Activated CD4-positive, alpha-beta memory T cell treated with anti-CD3 and anti-CD28 coated beads, Interleukin-2, amount 10 ng/mL, durations not matched to agents 7 days and 5 days (primary cell): ENCODE results near the gene SMDT1. TPM values are rescaled to one million over a fixed set of nuclear protein-coding genes. Genes with fewer than 3 reads are reported as not detected.
"Not testable (repeated sequence)": the region's sequence is repeated elsewhere in the genome, so short reads cannot be mapped to it uniquely, and the experiment has no call there.

Experiments used
- CTCF ChIA-PET: fragments of 350-600 bp; sonication (Branson Sonifier 250); formaldehyde crosslinking; loops from one replicate; lab custom pipeline; 2021; ENCODE audit warnings: antibody characterized with exemption, inconsistent platforms; lab: Charles Lee
- POLR2A ChIA-PET: fragments of 350-600 bp; sonication (Branson Sonifier 250); formaldehyde crosslinking; loops from one replicate; lab custom pipeline; 2021; ENCODE audit warnings: antibody characterized with exemption; lab: Charles Lee
- DNase-seq: peaks from one replicate; pipeline ENCODE4 v3.0.0-alpha.2; 2020
- H3K27ac Mint-ChIP-seq: one replicate; pipeline ENCODE4 v1.8.0; 2021; ENCODE audit warnings: mild to moderate bottlenecking, mixed read lengths
- H3K27me3 Mint-ChIP-seq: one replicate; pipeline ENCODE4 v1.8.0; 2021; ENCODE audit warnings: mixed read lengths
- H3K36me3 Mint-ChIP-seq: one replicate; pipeline ENCODE4 v1.8.0; 2021; ENCODE audit warnings: low read depth, mixed read lengths
- H3K4me1 Mint-ChIP-seq: one replicate; pipeline ENCODE4 v1.8.0; 2021; ENCODE audit warnings: mixed read lengths
- H3K4me3 Mint-ChIP-seq: one replicate; pipeline ENCODE4 v1.8.0; 2021; ENCODE audit warnings: mild to moderate bottlenecking, mixed read lengths
- H3K9me3 Mint-ChIP-seq: one replicate; pipeline ENCODE4 v1.8.0; 2021; ENCODE audit warnings: mixed read lengths
- total RNA-seq, 2 experiments: library from RNA; stranded (reverse); gene quantifications; one replicate each; pipeline ENCODE4 v1.2.3, GENCODE V29; 2021

The SMDT1 gene
- total RNA-seq, 2 experiments from 2014 or later: 92.7 to 98.1 TPM

- Mint-ChIP-seq H3K9me3 (peaks cover 10% of the 10 kb centered on the region), H3K4me3 (peak overlapping the region; percentile 99), H3K36me3 (peaks cover 30% of the 10 kb centered on the region), H3K27ac (peak overlapping the region; percentile 99), H3K4me1 (peaks cover 31% of the 10 kb centered on the region), H3K27me3 (no peaks in the 10 kb centered on the region)
- CTCF ChIA-PET: interaction anchor here (0.7 to 4.2 kb wide), 34 partner anchors 7 to 394 kb away, joined by 3 to 47 read pairs (median 6); partner anchors contain the start of genes CENPM, NAGA, SEPTIN3 and SMDT1
- DNase-seq: no peak
- POLR2A ChIA-PET: interaction anchor here (0.5 to 4.9 kb wide), 36 partner anchors 12 to 524 kb away, joined by 3 to 185 read pairs (median 6); partner anchors contain the start of genes CENPM, MEI1, NAGA and POLDIP3
Observed at GRCh38 chr22:42091455-42091782, 11.9 kb downstream of the SMDT1 start.

GRCh38 chr22:42101199-42101598, 21.7 kb downstream of the SMDT1 start:
- POLR2A ChIA-PET: interaction anchor here (0.9 kb wide), 1 partner anchor 11 kb away, joined by 5 read pairs; the partner anchor contains the start of gene NDUFA6
- Mint-ChIP-seq H3K9me3 (peaks cover 29% of the 10 kb centered on the region), H3K4me3 (no peak overlapping the region), H3K4me1 (no peaks in the 10 kb centered on the region), H3K36me3 (peaks cover 34% of the 10 kb centered on the region), H3K27ac (no peak overlapping the region), H3K27me3 (no peaks in the 10 kb centered on the region)
- no peak for DNase-seq
- CTCF ChIA-PET: no interaction called here

DNA sequence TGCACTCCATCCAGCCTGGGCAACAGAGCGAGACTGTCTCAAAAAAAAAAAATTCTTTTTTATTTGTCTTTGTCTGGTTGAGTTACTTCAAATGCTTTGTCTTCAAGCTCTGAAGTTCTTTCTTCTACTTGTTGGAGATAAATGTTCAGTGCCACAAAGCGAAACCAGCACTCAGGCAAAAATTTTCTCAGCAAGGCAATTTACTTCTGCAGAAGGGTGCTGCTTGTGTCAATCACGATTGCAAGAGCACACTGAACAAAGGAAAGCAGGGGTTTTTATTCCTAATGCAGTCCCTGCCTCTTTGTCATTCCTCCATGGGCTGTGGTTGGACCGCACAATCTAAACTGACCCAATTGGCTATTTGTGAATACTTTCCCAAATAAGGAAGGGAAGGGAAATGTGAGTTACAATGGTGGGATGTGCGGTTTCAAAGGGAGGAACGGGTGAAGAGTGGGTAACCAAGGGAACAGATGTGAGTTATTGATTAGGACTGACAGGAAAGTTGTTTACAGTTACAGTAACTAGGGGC, 24.9 kb downstream of the SMDT1 start:
- H3K4me1 Mint-ChIP-seq, POLR2A ChIA-PET: not testable (repeated sequence)

DNA sequence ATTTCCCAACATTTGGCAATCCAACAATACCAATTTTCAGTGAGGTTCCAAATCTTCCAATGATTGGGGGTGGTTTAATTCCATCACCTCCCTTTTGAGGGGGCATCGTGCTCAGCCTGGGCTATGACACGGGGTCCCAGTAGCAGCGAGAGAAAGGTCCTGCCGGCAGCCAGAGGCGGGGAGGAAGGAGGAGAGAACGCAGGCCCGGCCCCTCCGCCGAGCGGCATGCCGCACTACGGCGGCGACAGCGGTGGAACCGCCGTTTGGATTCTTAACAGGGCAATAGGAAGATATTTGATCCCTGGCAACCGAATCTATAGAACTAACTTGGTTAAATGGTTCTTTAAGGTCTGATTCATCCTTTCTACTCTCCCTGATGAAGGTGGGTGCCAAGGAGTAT, 29.3 kb downstream of the SMDT1 start:
- Mint-ChIP-seq H3K4me1 (no peaks in the 10 kb centered on the region), H3K36me3 (peaks cover 14% of the 10 kb centered on the region), H3K27me3 (no peaks in the 10 kb centered on the region), H3K4me3 (no peak overlapping the region), H3K9me3 (peaks cover 15% of the 10 kb centered on the region), H3K27ac (no peak overlapping the region)
- ChIA-PET POLR2A (no interaction called here), CTCF (interaction anchor here (0.5 kb wide), 1 partner anchor 14 kb away, joined by 3 read pairs; no protein-coding TSS in a partner anchor)
- no peak for DNase-seq

More for the DNA sequence above, 24.9 kb downstream of the SMDT1 start:
- DNase-seq, H3K27me3 Mint-ChIP-seq, H3K4me3 Mint-ChIP-seq, H3K27ac Mint-ChIP-seq, CTCF ChIA-PET: not testable (repeated sequence)
- peaks cover 34% of the 10 kb centered on the region for H3K36me3 Mint-ChIP-seq
- peaks cover 29% of the 10 kb centered on the region for H3K9me3 Mint-ChIP-seq

DNA sequence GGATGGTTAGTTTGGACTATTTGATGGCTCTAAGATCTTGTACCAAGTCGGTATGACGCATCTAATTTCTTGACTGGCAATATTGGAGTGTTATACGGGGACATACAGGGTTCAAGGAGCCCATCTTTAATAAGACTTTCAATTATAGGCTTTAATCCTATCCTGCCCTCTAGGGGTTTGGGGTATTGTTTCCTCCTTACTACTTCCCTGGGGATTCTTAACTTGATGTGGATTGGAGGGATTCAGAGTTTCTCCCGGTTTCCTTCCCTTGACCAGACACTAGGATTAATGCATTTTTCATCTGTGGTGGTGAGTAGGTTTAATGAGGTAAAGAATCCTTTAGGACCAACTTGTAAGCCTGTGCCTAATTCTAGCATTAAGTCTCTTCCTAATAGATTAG, 32.3 kb downstream of the SMDT1 start:
- no peak overlapping the region for H3K4me3 Mint-ChIP-seq
- POLR2A ChIA-PET: interaction anchor here (1.5 kb wide), 1 partner anchor 21 kb away, joined by 6 read pairs; the partner anchor contains the start of gene NDUFA6
- peaks cover 22% of the 10 kb centered on the region for H3K9me3 Mint-ChIP-seq
- no peak overlapping the region for H3K27ac Mint-ChIP-seq
- no peak for DNase-seq
- H3K27me3 Mint-ChIP-seq: no peaks in the 10 kb centered on the region
- peaks cover 22% of the 10 kb centered on the region for H3K36me3 Mint-ChIP-seq
- CTCF ChIA-PET: interaction anchor here (1.3 to 2.0 kb wide), 2 partner anchors 10 to 21 kb away, joined by 6 to 18 read pairs; partner anchors contain the start of gene NDUFA6
- peaks cover 3% of the 10 kb centered on the region for H3K4me1 Mint-ChIP-seq

DNA sequence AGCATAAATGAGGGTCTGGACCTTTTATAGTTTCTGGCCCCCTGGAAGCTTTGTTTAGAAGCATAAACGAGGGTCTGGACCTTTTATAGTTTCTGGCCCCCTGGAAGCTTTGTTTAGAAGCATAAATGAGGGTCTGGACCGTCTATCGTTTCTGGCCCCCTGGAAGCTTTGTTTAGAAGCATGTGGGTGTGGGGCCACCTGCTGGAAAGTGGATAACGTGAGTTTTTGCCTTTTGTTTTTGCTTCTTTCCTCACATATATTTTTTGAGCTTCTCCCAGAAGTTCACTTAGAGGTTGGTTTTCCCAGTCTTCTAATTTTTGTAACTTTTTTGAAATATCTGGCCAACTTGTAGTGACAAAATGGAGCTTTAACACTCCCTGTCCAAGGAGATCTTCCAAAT, 33.3 kb downstream of the SMDT1 start:
- H3K4me1 Mint-ChIP-seq, H3K27ac Mint-ChIP-seq, POLR2A ChIA-PET, H3K27me3 Mint-ChIP-seq, H3K4me3 Mint-ChIP-seq, DNase-seq: not testable (repeated sequence)
- peaks cover 27% of the 10 kb centered on the region for H3K36me3 Mint-ChIP-seq
- peaks cover 22% of the 10 kb centered on the region for H3K9me3 Mint-ChIP-seq
- CTCF ChIA-PET: interaction anchor here (0.7 to 2.0 kb wide), 5 partner anchors 10 to 331 kb away, joined by 4 to 18 read pairs (median 5); partner anchors contain the start of genes NDUFA6 and SEPTIN3

DNA sequence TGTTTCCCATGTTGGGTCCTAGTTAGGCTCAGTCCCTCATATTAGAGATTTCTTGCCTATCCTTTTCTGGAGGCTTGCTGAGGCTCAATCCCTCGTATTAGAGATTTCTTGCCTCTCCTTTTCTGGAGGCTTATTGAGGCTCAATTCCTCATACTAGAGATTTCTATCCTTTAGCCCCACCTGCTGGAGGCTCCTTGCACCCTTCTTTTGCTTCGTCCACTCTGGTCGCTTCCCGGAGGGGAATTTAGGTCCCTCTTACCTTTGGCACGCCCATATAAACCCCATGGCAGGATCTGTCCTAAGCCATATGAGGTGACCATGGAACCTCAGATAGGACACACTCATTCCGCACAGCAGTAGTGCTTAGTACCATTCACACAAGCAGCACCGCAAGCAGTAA, 35.2 kb downstream of the SMDT1 start:
- no peak overlapping the region for H3K4me3 Mint-ChIP-seq
- no peak for DNase-seq
- peaks cover 22% of the 10 kb centered on the region for H3K9me3 Mint-ChIP-seq
- peaks cover 24% of the 10 kb centered on the region for H3K36me3 Mint-ChIP-seq
- no peaks in the 10 kb centered on the region for H3K27me3 Mint-ChIP-seq
- ChIA-PET CTCF (no interaction called here), POLR2A (no interaction called here)
- H3K27ac Mint-ChIP-seq: no peak overlapping the region
- peaks cover 16% of the 10 kb centered on the region for H3K4me1 Mint-ChIP-seq

DNA sequence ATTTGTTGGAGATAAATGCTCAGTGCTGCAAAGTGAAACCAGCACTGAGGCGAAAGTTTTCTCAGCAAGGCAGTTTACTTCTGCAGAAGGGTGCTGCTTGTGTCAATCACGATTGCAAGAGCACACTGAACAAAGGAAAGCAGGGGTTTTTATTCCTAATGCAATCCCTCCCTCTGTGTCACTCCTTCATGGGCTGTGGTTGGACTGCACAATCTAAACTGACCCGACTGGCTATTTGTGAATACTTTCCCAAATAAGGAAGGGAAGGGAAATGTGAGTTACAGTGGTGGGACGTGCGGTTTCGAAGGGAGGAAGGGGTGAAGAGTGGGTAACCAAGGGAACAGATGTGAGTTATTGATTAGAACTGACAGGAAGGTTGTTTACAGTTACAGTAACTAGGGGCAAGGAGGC, 35.9 kb downstream of the SMDT1 start:
- H3K27ac Mint-ChIP-seq, POLR2A ChIA-PET, CTCF ChIA-PET, H3K27me3 Mint-ChIP-seq, DNase-seq, H3K4me3 Mint-ChIP-seq: not testable (repeated sequence)
- H3K4me1 Mint-ChIP-seq: peaks cover 23% of the 10 kb centered on the region
- H3K36me3 Mint-ChIP-seq: peaks cover 24% of the 10 kb centered on the region
- peaks cover 22% of the 10 kb centered on the region for H3K9me3 Mint-ChIP-seq

DNA sequence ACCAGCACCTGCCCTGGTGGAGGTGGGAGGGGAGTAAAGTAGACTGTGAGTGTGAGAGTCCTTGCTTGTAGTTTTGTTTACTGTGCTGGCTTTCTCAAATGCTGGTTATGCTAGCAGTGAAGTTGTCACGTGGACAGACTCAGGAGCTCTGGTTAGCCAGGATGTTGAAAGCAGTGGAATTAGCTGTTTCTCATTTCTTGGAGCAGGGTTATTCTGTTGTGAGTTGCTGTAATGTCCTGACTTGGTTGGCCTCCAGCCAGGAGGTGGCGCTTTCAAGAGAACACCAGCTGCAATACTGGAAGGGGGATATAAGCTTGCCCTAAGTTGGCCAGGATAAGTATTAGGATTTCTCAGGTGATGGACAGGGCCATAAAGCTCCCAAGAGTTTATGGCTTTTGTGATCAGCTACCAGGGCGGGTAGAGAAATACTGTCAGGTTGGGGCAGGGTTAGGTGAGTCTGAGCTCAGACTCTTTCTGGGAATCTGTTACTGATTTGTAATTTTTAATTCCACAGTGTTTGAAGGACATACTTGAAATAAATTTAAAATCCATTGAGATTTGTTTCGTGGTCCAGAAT, 37.4 kb downstream of the SMDT1 start:
- H3K36me3 Mint-ChIP-seq: peaks cover 24% of the 10 kb centered on the region
- H3K27ac Mint-ChIP-seq: no peak overlapping the region
- no peaks in the 10 kb centered on the region for H3K27me3 Mint-ChIP-seq
- no peak overlapping the region for H3K4me3 Mint-ChIP-seq
- peaks cover 36% of the 10 kb centered on the region for H3K4me1 Mint-ChIP-seq
- H3K9me3 Mint-ChIP-seq: peaks cover 22% of the 10 kb centered on the region
- ChIA-PET CTCF (interaction anchor here (0.6 to 1.5 kb wide), 7 partner anchors 26 to 349 kb away, joined by 3 to 7 read pairs (median 4); partner anchors contain the start of gene NDUFA6), POLR2A (interaction anchor here (1.2 to 2.0 kb wide), 2 partner anchors 26 to 153 kb away, joined by 3 to 10 read pairs; partner anchors contain the start of genes NDUFA6 and TCF20)
- no peak for DNase-seq

- peak; percentile 50 for DNase-seq
- Mint-ChIP-seq H3K4me1 (peaks cover 41% of the 10 kb centered on the region), H3K36me3 (peaks cover 13% of the 10 kb centered on the region), H3K4me3 (peak overlapping the region; percentile 62), H3K27ac (peak overlapping the region; percentile 87)
- not testable (repeated sequence) for H3K9me3 Mint-ChIP-seq, H3K27me3 Mint-ChIP-seq
- ChIA-PET POLR2A (interaction anchor here (0.7 to 1.6 kb wide), 5 partner anchors 14 to 173 kb away, joined by 3 to 19 read pairs (median 3); partner anchors contain the start of genes CENPM, NAGA and NDUFA6), CTCF (interaction anchor here (0.6 to 1.2 kb wide), 2 partner anchors 10 to 29 kb away, joined by 3 read pairs; no protein-coding TSS in a partner anchor)
Observed at GRCh38 chr22:42120231-42121021, 40.9 kb downstream of the SMDT1 start.

- not testable (repeated sequence) for H3K9me3 Mint-ChIP-seq, H3K27me3 Mint-ChIP-seq
Observed at GRCh38 chr22:42123529-42123928, 44.0 kb downstream of the SMDT1 start.

GRCh38 chr22:42127606-42128005, 48.1 kb downstream of the SMDT1 start:
- Mint-ChIP-seq H3K36me3 (no peaks in the 10 kb centered on the region), H3K4me1 (no peaks in the 10 kb centered on the region), H3K27ac (no peak overlapping the region), H3K4me3 (no peak overlapping the region), H3K9me3 (no peaks in the 10 kb centered on the region), H3K27me3 (no peaks in the 10 kb centered on the region)
- no peak for DNase-seq
- ChIA-PET CTCF (no interaction called here), POLR2A (no interaction called here)

More at GRCh38 chr22:42123529-42123928, 44.0 kb downstream of the SMDT1 start:
- CTCF ChIA-PET: interaction anchor here (2.5 kb wide), 1 partner anchor 33 kb away, joined by 10 read pairs; the partner anchor contains the start of gene NDUFA6
- DNase-seq, H3K36me3 Mint-ChIP-seq, H3K27ac Mint-ChIP-seq, H3K4me3 Mint-ChIP-seq, POLR2A ChIA-PET: not testable (repeated sequence)
- H3K4me1 Mint-ChIP-seq: peaks cover 37% of the 10 kb centered on the region
